GM18907 (cell line): ENCODE results near the gene LCN10.

ENCODE experiments used
- ATAC-seq: cut with Tn5 transposase; IDR thresholded peaks from one replicate; pipeline ENCODE4 v1.9.1; 2021; ENCODE audit warnings: mild to moderate bottlenecking, moderate library complexity; ENCODE audit not compliant: unreplicated experiment

Gene LCN10

GRCh38 chr9:136740491-136740890 lies 2.2 kb downstream of the LCN10 start:
- ATAC-seq = no peak

GRCh38 chr9:136740069-136740468 lies 2.7 kb downstream of the LCN10 start:
- no peak for ATAC-seq

- no peak for ATAC-seq
Observed at GRCh38 chr9:136739509-136739908, 3.2 kb downstream of the LCN10 start.

- no peak for ATAC-seq
Observed at GRCh38 chr9:136738960-136739359, 3.8 kb downstream of the LCN10 start.

- no peak for ATAC-seq
Observed at GRCh38 chr9:136735812-136736480, 6.8 kb downstream of the LCN10 start.

DNA sequence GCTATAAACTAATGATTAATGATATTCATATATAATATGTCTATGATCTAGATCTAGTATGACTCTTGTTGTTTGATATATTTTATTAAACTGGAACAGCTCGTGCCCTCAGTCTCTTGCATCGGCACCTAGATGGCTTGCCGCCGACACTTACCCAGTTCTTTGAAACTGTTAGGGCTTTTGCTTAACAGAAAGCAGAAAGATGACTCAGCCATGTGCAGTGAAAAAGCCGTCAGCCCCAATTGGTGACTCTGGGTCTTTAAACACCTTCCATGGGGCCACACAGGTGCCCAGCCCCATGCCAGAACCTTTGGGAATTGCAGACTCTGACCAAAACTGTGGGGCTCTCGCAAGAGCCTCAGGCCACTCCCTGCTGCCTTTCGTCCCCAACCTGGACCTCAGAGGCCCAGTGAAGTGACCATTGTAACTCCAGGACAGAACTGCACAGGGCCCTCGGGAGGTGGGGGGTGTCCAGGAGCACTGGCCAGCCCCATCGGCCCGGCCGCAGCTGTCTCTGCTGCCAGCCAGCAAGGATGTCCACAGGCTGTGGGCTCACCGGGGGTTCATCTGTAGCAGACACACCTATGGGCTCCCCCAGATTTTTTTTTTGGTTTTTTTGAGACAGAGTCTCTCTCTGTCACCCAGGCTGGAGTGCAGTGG lies 7.8 kb downstream of the LCN10 start:
- no peak for ATAC-seq

DNA sequence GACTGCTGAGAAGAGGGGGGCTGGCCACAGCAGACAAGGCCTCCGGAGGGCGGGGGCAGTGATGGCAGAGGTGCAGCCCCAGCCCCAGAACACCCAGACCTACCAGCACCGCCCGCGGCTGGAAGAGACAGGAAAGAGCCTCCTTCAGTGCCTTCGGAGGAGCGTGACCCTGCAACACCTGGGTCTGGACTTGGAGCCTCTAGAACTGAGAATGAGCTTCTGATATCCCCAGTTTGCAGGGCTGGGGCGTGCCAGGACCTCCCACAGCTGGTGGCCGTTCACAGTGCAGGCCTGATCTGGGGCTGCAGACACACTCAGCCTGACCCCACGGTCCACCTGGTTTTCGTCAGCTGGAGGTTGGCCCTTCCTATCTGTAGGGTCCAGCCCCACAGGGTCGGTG lies 9.1 kb downstream of the LCN10 start:
- no peak for ATAC-seq

DNA sequence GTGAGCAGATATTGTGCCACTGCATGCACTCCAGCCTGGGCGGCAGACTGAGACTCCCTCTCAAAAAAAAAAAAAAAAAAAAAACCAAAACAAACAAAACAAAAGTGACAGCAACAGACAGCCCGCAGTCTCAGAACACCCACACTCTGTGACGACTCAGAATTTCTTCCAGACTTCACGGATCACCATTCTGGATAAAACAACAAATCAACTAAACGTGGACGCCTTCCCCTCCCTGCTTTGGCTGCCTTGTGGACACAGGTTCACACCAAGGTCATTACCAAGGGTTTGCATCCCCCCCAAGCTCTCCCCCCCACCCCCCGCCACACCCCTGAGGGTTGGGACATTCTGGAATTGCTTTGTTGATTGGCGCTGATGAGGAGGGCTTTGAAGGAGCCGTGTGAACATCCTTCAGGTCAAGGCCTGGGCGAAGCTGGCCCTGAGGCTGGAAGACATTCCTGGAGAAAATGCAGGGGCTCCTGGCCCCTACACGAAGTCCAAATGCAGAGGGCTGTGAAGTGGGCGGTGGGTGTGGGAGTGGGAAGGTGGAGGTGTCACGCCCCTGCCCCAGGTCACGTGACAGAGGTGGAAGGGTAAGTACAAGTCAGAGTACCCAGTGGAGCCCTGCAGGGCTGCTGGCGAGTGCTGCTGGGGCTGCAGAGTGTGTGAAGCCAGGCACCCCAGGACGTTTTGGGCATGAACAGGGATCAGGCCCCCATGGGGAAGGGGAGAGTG lies 10.1 kb downstream of the LCN10 start:
- no peak for ATAC-seq

GRCh38 chr9:136729926-136730325 lies 12.8 kb downstream of the LCN10 start:
- ATAC-seq = no peak

DNA sequence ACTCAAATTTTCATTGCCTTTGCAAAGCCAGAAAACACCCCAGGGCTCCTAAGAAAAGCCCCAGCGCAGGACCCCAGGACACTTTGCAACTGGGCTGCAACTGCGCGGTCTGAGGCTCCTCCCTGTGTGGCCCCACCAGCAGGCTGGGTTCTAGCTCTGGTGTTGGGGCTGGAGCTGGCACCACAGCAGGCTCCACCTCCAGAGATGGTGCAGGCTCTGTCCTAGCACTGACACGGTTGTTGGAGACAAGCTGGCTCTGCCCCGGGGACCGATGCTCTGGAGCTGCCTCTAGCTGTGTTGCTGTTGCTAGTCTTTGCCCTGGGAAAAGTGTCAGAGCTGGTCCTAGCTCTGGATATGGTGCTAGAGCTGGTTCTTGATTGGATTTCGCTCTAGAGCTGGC lies 13.6 kb downstream of the LCN10 start:
- no peak for ATAC-seq

GRCh38 chr9:136728548-136729123 lies 14.1 kb downstream of the LCN10 start:
- ATAC-seq = peak; percentile 27

- ATAC-seq = peak; percentile 73
Observed at GRCh38 chr9:136728080-136728547, 14.6 kb downstream of the LCN10 start.

- no peak for ATAC-seq
Observed at GRCh38 chr9:136726631-136727191, 16.0 kb downstream of the LCN10 start.

DNA sequence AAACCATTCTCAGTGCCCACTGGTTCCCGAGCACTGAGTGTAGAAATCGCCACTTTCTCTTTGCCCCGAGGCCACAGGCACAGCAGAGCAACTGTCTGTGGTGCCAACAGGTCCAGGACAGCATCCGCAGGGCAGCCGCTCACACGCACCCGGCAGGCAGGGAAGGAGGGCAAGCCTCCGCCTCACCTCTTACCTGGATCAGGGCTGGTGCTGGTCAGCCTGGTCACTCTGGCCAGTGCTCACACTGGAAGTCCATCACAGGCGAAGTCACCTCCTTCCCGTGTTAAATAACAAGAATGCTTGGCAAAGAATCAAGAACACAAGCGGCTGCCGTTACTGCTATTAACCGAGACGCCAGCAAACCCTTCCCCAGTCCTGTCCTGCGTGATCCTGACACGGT lies 16.6 kb downstream of the LCN10 start:
- no peak for ATAC-seq

DNA sequence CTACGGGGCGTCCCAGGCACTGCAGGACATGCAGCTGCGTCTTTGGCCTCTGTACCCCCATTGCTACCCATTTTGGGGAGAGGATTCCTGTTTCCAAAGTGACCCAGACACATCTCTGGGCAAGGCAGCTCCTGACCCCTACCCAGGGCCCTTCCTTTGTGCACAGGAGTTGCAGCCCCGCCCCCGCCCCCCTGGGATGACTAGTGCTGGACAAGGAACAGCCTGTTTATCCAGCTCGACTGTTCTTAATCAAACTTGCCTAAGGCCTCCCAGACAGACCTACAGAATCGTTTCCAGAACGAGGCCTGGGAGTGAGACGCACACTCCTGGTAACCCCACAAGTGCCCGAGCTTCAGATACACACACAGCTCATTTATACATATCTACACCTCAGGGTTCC lies 17.1 kb downstream of the LCN10 start:
- ATAC-seq = no peak

GRCh38 chr9:136724772-136725171 lies 18.0 kb downstream of the LCN10 start:
- ATAC-seq = no peak

DNA sequence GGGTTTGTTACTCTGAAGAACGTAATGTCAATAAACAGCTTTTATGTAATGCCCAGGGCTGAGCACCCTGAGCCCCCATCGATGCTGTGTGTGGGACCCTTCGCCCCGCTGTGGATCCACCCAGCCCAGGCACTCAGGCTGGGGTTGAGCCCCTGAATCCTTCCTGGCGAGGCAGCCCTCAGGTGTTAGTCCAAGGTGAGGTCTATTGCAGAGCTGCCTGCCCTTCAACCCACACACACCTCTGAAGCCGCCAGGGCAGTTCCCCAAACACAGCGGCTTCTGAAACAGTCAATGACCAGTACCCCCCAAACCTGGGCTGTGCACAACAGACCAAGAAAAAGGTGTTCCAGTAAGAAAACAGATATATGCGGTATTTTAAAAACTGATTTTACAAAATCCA lies 18.8 kb downstream of the LCN10 start:
- ATAC-seq = no peak

DNA sequence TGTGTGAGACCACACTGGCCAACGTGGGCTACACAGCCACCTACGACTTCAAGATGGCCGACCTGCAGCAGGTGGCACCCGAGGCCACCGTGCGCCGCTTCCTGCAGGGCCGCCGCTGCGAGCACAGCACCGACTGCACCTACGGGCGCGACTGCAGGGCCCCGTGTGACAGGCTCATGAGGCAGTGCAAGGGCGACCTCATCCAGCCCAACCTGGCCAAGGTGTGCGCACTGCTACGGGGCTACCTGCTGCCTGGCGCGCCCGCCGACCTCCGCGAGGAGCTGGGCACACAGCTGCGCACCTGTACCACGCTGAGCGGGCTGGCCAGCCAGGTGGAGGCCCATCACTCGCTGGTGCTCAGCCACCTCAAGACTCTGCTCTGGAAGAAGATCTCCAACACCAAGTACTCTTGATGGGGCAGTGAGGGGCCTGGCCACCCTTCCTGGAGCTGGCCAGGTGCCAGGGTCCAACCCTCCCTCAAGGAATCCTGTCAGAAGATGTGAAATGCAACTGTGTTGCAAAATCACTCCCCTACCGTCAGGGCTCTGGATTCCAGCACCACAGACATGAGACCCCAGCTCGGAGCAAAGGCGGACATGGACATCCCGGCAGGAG lies 19.3 kb downstream of the LCN10 start:
- ATAC-seq = no peak

DNA sequence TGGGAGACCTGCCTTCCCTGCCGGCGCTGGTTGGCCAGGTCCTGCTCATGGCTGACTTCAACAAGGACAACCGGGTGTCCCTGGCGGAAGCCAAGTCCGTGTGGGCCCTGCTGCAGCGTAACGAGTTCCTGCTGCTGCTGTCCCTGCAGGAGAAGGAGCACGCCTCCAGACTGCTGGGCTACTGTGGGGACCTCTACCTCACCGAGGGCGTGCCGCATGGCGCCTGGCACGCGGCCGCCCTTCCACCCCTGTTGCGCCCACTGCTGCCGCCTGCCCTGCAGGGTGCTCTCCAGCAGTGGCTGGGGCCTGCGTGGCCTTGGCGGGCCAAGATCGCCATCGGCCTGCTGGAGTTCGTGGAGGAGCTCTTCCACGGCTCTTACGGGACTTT lies 19.8 kb downstream of the LCN10 start:
- no peak for ATAC-seq

DNA sequence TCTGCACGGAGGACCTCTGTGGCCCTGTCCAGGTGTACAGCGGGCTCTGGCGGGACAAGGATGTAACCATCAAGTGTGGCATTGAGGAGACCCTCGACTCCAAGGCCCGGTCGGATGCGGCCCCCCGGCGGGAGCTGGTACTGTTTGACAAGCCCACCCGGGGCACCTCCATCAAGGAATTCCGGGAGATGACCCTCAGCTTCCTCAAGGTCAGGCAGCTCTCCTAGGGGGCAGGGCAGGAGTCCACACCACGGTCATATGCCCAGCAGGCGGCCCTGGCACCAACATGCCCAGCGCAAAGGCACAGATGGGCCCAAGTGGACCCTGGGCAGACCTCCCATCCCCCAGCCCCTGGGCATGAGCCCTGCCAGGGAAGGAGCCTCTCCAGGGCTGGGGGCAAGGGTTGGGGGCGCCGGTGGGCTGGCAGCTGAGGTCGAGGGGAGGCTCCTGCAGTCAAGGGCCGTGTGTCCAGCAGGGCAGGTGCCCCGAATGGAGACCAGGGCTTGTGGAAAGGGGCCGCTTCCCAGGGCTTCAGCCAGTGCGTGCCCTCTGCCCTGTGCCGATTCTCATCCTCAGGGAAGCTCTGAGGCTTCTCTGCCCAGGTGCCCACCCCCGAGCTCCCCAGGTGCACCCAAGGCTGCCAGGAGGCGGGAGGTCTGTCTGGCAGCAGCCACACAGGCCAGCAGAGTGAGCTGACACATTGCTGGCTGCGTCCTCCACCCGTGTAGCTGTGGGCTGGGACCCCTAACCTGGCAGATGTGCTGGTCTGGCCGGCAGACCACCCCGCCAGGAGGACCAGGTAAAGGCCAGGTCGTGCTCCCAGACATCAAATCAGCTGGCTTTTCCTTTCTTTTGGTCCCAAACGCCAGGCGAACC lies 20.4 kb downstream of the LCN10 start:
- no peak for ATAC-seq
